Neuronal stem cell (in vitro differentiated cells): ENCODE measurements around the gene RUNX2.
A peak's percentile ranks its signal among the peaks of the same experiment; 100 is the strongest.

Source experiments
- DNase-seq: peaks from one replicate; pipeline ENCODE4 v3.0.0-alpha.2; 2013; ENCODE audit warnings: low spot score
- H2AFZ ChIP-seq: one replicate; pipeline ENCODE4 v1.6.1; 2013; ENCODE audit warnings: mild to moderate bottlenecking, low read length, inconsistent platforms
- H2AK5ac ChIP-seq: 2 replicates; pipeline ENCODE4 v1.6.1; 2013; ENCODE audit warnings: low read depth, mild to moderate bottlenecking, inconsistent platforms, low read length, moderate library complexity, mixed read lengths
- H2BK120ac ChIP-seq: 2 replicates; pipeline ENCODE4 v1.6.1; 2013; ENCODE audit warnings: low read depth, mild to moderate bottlenecking, inconsistent platforms, low read length, moderate library complexity, mixed read lengths
- H2BK12ac ChIP-seq: one replicate; pipeline ENCODE4 v1.6.1; 2013; ENCODE audit warnings: low read length, inconsistent platforms
- H2BK15ac ChIP-seq: 2 replicates; pipeline ENCODE4 v1.6.1; 2013; ENCODE audit warnings: mild to moderate bottlenecking, low read length, inconsistent platforms, mixed read lengths
- H2BK5ac ChIP-seq: one replicate; pipeline ENCODE4 v1.6.1; 2013; ENCODE audit warnings: inconsistent platforms, mild to moderate bottlenecking, low read length, moderate library complexity
- H3K14ac ChIP-seq: one replicate; pipeline ENCODE4 v1.6.1; 2013; ENCODE audit warnings: low read length, inconsistent platforms
- H3K18ac ChIP-seq: 2 replicates; pipeline ENCODE4 v1.6.1; 2013; ENCODE audit warnings: low read length, inconsistent platforms
- H3K23ac ChIP-seq: 2 replicates; pipeline ENCODE4 v1.6.1; 2013; ENCODE audit warnings: low read depth, mild to moderate bottlenecking, mixed read lengths, low read length, inconsistent platforms; ENCODE audit not compliant: poor library complexity
- H3K27ac ChIP-seq: replicated peaks from 3 replicates; pipeline ENCODE4 v1.5.1; 2013; ENCODE audit warnings: low read length, inconsistent platforms
- H3K27me3 ChIP-seq, 3 experiments: 2 replicates each; pipeline ENCODE4 v1.6.1; 2013; ENCODE audit warnings: low read length in 3 of 3, mild to moderate bottlenecking in 2 of 3, inconsistent platforms in 1 of 3, low read depth in 1 of 3, mixed read lengths in 1 of 3, moderate library complexity in 1 of 3; ENCODE audit not compliant: control insufficient read depth in 3 of 3, insufficient read depth in 3 of 3
- H3K36me3 ChIP-seq, 2 donors: replicated peaks in 1 of 2; 2 replicates each; pipeline ENCODE4 v1.6.1; 2013; ENCODE audit warnings: low read length in 2 of 2; ENCODE audit not compliant: control insufficient read depth in 2 of 2, insufficient read depth in 2 of 2
- H3K4ac ChIP-seq: 2 replicates; pipeline ENCODE4 v1.6.1; 2013; ENCODE audit warnings: inconsistent platforms, mild to moderate bottlenecking, low read length, moderate library complexity
- H3K4me1 ChIP-seq, 2 donors: 1 replicate in 1 of 2; 2 replicates in 1 of 2; pipeline ENCODE4 v1.6.1; 2013; ENCODE audit warnings: low read length in 2 of 2, low read depth in 1 of 2; ENCODE audit not compliant: control insufficient read depth in 2 of 2, insufficient read depth in 1 of 2
- H3K4me2 ChIP-seq: one replicate; pipeline ENCODE4 v1.6.1; 2013; ENCODE audit warnings: mild to moderate bottlenecking, low read length, inconsistent platforms; ENCODE audit not compliant: insufficient read depth, poor library complexity, severe bottlenecking
- H3K4me3 ChIP-seq, 2 donors: 2 replicates each; pipeline ENCODE4 v1.5.1; 2013; ENCODE audit warnings: low read length in 2 of 2, mild to moderate bottlenecking in 2 of 2, inconsistent platforms in 1 of 2, moderate library complexity in 1 of 2
- H3K79me1 ChIP-seq: one replicate; pipeline ENCODE4 v1.6.1; 2013; ENCODE audit warnings: low read depth, mild to moderate bottlenecking, inconsistent platforms, low read length, moderate library complexity
- H3K9ac ChIP-seq: one replicate; pipeline ENCODE4 v1.6.1; 2013; ENCODE audit warnings: mild to moderate bottlenecking, low read depth, low read length, inconsistent platforms; ENCODE audit not compliant: poor library complexity
- H3K9me3 ChIP-seq, 2 donors: replicated peaks in 1 of 2; 2 replicates each; pipeline versions ENCODE3 to v1.6.1; 2013; ENCODE audit warnings: low read length in 2 of 2, mild to moderate bottlenecking in 2 of 2, inconsistent platforms in 1 of 2, low read depth in 1 of 2, mixed read lengths in 1 of 2, moderate library complexity in 1 of 2; ENCODE audit not compliant: control insufficient read depth in 2 of 2, insufficient read depth in 1 of 2
- H4K8ac ChIP-seq: one replicate; pipeline ENCODE4 v1.6.1; 2013; ENCODE audit warnings: low read depth, mild to moderate bottlenecking, inconsistent platforms, low read length, moderate library complexity
- H4K91ac ChIP-seq: one replicate; pipeline ENCODE4 v1.6.1; 2013; ENCODE audit warnings: low read length, low read depth, mild to moderate bottlenecking, inconsistent platforms; ENCODE audit not compliant: poor library complexity
- WGBS, 2 donors: extraction: QIAGEN DNeasy Blood & Tissue Kit; methylation state at CpG; one replicate each; pipeline ENCODE4 v1.1.7; 2013; ENCODE audit warnings: missing lambda C conversion rate in 2 of 2, mixed read lengths in 1 of 2; ENCODE audit not compliant: insufficient read length in 2 of 2, insufficient replicate concordance in 1 of 2; ENCODE audit errors: extremely low coverage in 2 of 2; 5-methylcytosine and 5-hydroxymethylcytosine counted together

Gene RUNX2

GRCh38 chr6:45553730-45554344 is 225.7 kb downstream of the RUNX2 start:
- DNase-seq: no peak
- Histone ChIP-seq H3K4ac (no peak overlapping the region), H3K4me3 (peak overlapping the region in 1 of 2 donors; percentile 62), H4K8ac (peak overlapping the region; percentile 92), H3K9me3 (no peaks in the 10 kb centered on the region), H3K9ac (no peak overlapping the region), H2BK5ac (no peak overlapping the region), H3K4me2 (no peak overlapping the region), H3K14ac (no peak overlapping the region), H3K27me3 (peaks cover 0 to 2% (median 0%) of the 10 kb centered on the region in 3 experiments), H3K36me3 (peaks cover 0 to 14% of the 10 kb centered on the region in 2 donors), H3K4me1 (peaks cover 6 to 8% of the 10 kb centered on the region in 2 donors), H2AFZ (no peak overlapping the region), H3K27ac (no peak overlapping the region), H3K23ac (peak overlapping the region; percentile 8), H2AK5ac (no peak overlapping the region), H2BK120ac (no peak overlapping the region), H3K18ac (no peak overlapping the region), H2BK12ac (no peak overlapping the region), H4K91ac (no peak overlapping the region), H2BK15ac (no peak overlapping the region), H3K79me1 (peaks cover 2% of the 10 kb centered on the region)
- WGBS, 2 donors: 100% methylated on average over 1 of the region's 4 CpGs; no CpG with 5 or more reads in 1 of the 2 donors

- no peak overlapping the region for H3K4me2 ChIP-seq
- H3K9ac ChIP-seq: no peak overlapping the region
- peaks cover 0 to 2% (median 0%) of the 10 kb centered on the region in 3 experiments for H3K27me3 ChIP-seq
- no peak overlapping the region for H3K4me3 ChIP-seq
- H3K23ac ChIP-seq: no peak overlapping the region
- no peaks in the 10 kb centered on the region for H3K9me3 ChIP-seq
- peaks cover 6 to 8% of the 10 kb centered on the region in 2 donors for H3K4me1 ChIP-seq
- no peak overlapping the region for H4K91ac ChIP-seq
- no peak overlapping the region for H2BK12ac ChIP-seq
- no peak overlapping the region for H3K14ac ChIP-seq
- H3K79me1 ChIP-seq: peaks cover 2% of the 10 kb centered on the region
- H2AFZ ChIP-seq: no peak overlapping the region
- H2BK15ac ChIP-seq: no peak overlapping the region
- no peak for DNase-seq
- H2AK5ac ChIP-seq: no peak overlapping the region
- H4K8ac ChIP-seq: no peak overlapping the region
- H3K36me3 ChIP-seq: peaks cover 0 to 7% of the 10 kb centered on the region in 2 donors
- H3K4ac ChIP-seq: no peak overlapping the region
- H3K27ac ChIP-seq: no peak overlapping the region
- H2BK5ac ChIP-seq: no peak overlapping the region
- no peak overlapping the region for H3K18ac ChIP-seq
- no peak overlapping the region for H2BK120ac ChIP-seq
- WGBS, 2 donors: no CpG with 5 or more reads among the region's 1 CpG
Measured at GRCh38 chr6:45554591-45554990, 226.5 kb downstream of the RUNX2 start.

DNA sequence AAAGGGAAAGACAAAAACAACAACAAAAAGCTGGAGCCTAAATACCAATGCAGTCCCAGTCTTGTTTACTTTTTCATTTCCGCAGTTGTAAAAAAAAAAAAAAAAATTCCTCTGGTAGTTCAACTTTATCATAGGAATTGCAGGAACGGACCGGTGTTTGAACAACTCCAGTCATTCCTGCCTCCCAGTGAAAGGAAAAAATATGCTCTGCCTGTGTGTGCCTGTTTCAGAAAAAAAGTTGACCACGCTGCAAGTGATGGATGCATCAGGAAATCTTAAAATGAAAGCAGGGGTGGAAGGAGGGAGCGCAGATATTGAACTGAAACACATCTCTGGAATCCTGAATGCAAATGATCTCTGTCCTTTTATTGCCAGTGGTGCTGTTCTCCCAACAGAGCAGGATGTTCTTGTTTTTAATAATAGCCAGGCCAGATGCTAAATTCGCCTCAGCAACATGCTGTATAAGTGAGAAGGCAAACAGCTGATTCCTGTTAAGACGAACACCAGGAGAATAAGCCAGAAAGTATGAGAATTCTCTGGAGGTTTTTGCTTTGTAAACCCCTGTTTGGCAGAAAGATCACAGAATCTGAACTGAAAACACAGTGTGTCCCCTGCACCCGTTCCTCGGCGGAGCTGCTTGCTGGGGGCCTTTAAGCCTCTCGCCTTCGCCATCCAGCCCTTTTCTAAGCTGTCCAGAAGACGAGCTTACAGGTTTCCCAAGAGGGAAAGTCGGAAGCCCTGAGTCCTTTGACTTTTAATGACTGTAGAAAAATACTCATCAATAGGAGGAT is 228.0 kb downstream of the RUNX2 start:
- no peak overlapping the region for H3K4me3 ChIP-seq
- H3K9me3 ChIP-seq: no peaks in the 10 kb centered on the region
- H4K8ac ChIP-seq: no peak overlapping the region
- no peak overlapping the region for H3K23ac ChIP-seq
- H3K14ac ChIP-seq: no peak overlapping the region
- H3K18ac ChIP-seq: no peak overlapping the region
- H2AFZ ChIP-seq: no peak overlapping the region
- peaks cover 0 to 2% (median 0%) of the 10 kb centered on the region in 3 experiments for H3K27me3 ChIP-seq
- peaks cover 2% of the 10 kb centered on the region for H3K79me1 ChIP-seq
- H3K4me2 ChIP-seq: no peak overlapping the region
- no peak overlapping the region for H2BK120ac ChIP-seq
- H2BK12ac ChIP-seq: no peak overlapping the region
- no peak overlapping the region for H2BK15ac ChIP-seq
- no peak overlapping the region for H3K9ac ChIP-seq
- no peak for DNase-seq
- H2BK5ac ChIP-seq: no peak overlapping the region
- H3K36me3 ChIP-seq: no peaks in the 10 kb centered on the region
- WGBS, 2 donors: no CpG with 5 or more reads among the region's 14 CpGs
- peaks cover 6 to 8% of the 10 kb centered on the region in 2 donors for H3K4me1 ChIP-seq
- H4K91ac ChIP-seq: no peak overlapping the region
- H3K27ac ChIP-seq: no peak overlapping the region
- H3K4ac ChIP-seq: no peak overlapping the region
- no peak overlapping the region for H2AK5ac ChIP-seq

DNA sequence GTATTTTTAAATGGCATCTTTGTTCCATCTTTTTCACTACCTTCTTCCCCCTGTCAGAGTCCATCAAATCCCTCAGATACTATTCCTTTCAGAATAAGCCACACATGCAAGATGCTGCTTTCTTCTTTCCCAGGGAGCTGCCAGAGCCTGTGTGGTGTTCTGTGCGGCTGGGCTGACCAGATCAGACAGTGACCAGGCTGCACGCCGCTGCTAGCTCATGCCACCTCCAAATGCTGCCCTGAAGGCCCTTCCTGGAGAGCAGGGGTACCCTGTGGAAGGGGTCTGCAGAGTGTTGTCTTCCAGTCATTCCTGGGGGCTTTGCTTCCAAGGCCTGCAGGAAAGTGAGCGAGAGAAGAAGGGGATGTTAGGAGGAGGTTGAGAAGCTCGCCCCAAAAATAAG is 228.7 kb downstream of the RUNX2 start:
- Histone ChIP-seq H3K9ac (no peak overlapping the region), H2BK120ac (no peak overlapping the region), H2AFZ (no peak overlapping the region), H2BK5ac (no peak overlapping the region), H2AK5ac (no peak overlapping the region), H3K27ac (no peak overlapping the region), H3K4me1 (peaks cover 6 to 8% of the 10 kb centered on the region in 2 donors), H2BK15ac (no peak overlapping the region), H4K8ac (no peak overlapping the region), H3K4me3 (no peak overlapping the region), H3K79me1 (peaks cover 2% of the 10 kb centered on the region), H3K27me3 (peaks cover 0 to 2% (median 0%) of the 10 kb centered on the region in 3 experiments), H3K18ac (peak overlapping the region; percentile 42), H3K23ac (no peak overlapping the region), H4K91ac (no peak overlapping the region), H2BK12ac (no peak overlapping the region), H3K36me3 (no peaks in the 10 kb centered on the region), H3K4me2 (no peak overlapping the region), H3K14ac (no peak overlapping the region), H3K4ac (no peak overlapping the region), H3K9me3 (no peaks in the 10 kb centered on the region)
- WGBS, 2 donors: no CpG with 5 or more reads among the region's 5 CpGs
- DNase-seq: no peak
